Measurements from ENCODE around the gene PEDS1.

The PEDS1 gene

GRCh38 chr20:50129662-50130355 is 23.7 kb downstream of the PEDS1 start:
- Histone ChIP-seq H3K79me2 (ENCODE audit: insufficient read depth, low read length) (no peaks in the 10 kb centered on the region), H3F3A (ENCODE audit: insufficient read depth, low read length) (no peaks in the 10 kb centered on the region), H3K4me3 (ENCODE audit: low read depth, low read length, poor library complexity, severe bottlenecking) (no peak overlapping the region), H3K4me1 (ENCODE audit: insufficient read depth, low read length, severe bottlenecking) (no peaks in the 10 kb centered on the region), H2AFZ (ENCODE audit: low read length) (no peak overlapping the region), H3K9me3 (ENCODE audit: low read length) (no peaks in the 10 kb centered on the region), H3K27ac (ENCODE audit: low read depth, low read length, poor library complexity, severe bottlenecking) (no peak overlapping the region), H3K9ac (ENCODE audit: low read length) (no peak overlapping the region), H3K27me3 (ENCODE audit: insufficient read depth, low read length) (no peaks in the 10 kb centered on the region), H4K20me1 (ENCODE audit: insufficient read depth, low read length) (no peaks in the 10 kb centered on the region), H3K4me2 (ENCODE audit: low read length) (no peak overlapping the region), H3K9me2 (ENCODE audit: low read depth, low read length) (no peaks in the 10 kb centered on the region), H3K36me3 (ENCODE audit: insufficient read depth, low read length) (peaks cover 69% of the 10 kb centered on the region; the same call in 1 of the 2 replicates)
- TF ChIP-seq CTCF (IDR thresholded peaks at IDR 0.05; ENCODE audit: low read length) (no peak), EZH2 (IDR thresholded peaks at IDR 0.05; ENCODE audit: borderline replicate concordance, low read length) (no peak)

- TF ChIP-seq EZH2 (IDR thresholded peaks at IDR 0.05; ENCODE audit: borderline replicate concordance, low read length) (no peak), CTCF (IDR thresholded peaks at IDR 0.05; ENCODE audit: low read length) (no peak)
- no peak overlapping the region for H3K27ac ChIP-seq (ENCODE audit: low read depth, low read length, poor library complexity, severe bottlenecking)
- H3K4me3 ChIP-seq (ENCODE audit: low read depth, low read length, poor library complexity, severe bottlenecking), result no peak overlapping the region
- no peak overlapping the region for H2AFZ ChIP-seq (ENCODE audit: low read length)
- no peaks in the 10 kb centered on the region for H3K79me2 ChIP-seq (ENCODE audit: insufficient read depth, low read length)
- peaks cover 68% of the 10 kb centered on the region; the same call in 1 of the 2 replicates for H3K36me3 ChIP-seq (ENCODE audit: insufficient read depth, low read length)
- no peaks in the 10 kb centered on the region for H3F3A ChIP-seq (ENCODE audit: insufficient read depth, low read length)
- no peaks in the 10 kb centered on the region for H3K27me3 ChIP-seq (ENCODE audit: insufficient read depth, low read length)
- H3K9me3 ChIP-seq (ENCODE audit: low read length), result no peaks in the 10 kb centered on the region
- no peaks in the 10 kb centered on the region for H3K9me2 ChIP-seq (ENCODE audit: low read depth, low read length)
- no peak overlapping the region for H3K9ac ChIP-seq (ENCODE audit: low read length)
- no peaks in the 10 kb centered on the region for H4K20me1 ChIP-seq (ENCODE audit: insufficient read depth, low read length)
- H3K4me1 ChIP-seq (ENCODE audit: insufficient read depth, low read length, severe bottlenecking), result no peaks in the 10 kb centered on the region
- H3K4me2 ChIP-seq (ENCODE audit: low read length), result no peak overlapping the region
These were observed 25.0 kb downstream of the PEDS1 start for GRCh38 chr20:50128520-50128905.

DNA sequence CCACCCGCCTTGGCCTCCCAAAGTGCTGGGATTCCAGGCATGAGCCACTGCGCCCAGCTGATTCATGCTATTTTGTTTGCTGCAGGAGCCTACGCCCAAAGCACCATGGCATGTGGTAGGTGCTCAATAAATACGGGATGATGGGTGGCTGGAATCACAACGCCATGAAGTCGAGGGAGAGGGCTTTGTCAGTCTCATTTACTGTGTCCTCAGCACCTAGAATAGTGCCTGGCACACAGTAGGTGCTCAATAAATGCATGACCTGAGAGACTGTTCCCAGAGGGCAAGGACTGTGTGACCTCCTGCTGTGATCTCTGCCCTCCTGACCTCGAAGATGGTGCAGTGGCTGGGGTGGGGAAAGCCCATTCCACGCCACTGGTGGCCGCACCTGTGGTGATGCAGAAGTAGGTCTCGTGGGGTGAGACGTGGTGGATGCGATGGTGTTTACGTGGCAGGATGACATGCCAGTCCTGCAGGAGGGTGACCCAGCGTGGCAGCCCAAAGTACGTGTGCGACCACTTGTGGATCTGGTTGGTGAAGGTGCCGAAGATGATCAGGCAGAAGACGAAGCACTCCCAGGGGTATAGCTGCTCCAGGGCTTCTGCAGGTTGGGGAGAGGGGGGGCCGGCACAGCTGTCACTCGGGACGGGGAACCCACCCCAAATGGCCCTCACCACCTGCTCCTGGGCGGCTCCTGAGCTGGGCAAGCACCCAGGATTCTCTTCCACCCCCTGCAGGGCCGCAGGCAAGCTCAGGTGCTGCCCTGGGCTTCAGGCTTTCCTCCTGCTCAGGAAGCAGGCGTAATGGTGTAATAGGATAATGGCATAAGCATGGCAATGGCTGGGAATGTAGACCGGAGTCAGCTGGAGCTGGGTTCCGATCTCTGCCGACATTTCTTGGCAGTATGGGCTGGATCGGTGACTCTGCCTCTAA is 25.7 kb downstream of the PEDS1 start:
- H3K9ac ChIP-seq (ENCODE audit: low read length), result no peak overlapping the region
- no peaks in the 10 kb centered on the region for H4K20me1 ChIP-seq (ENCODE audit: insufficient read depth, low read length)
- no peaks in the 10 kb centered on the region for H3K27me3 ChIP-seq (ENCODE audit: insufficient read depth, low read length)
- H2AFZ ChIP-seq (ENCODE audit: low read length), result no peak overlapping the region
- H3F3A ChIP-seq (ENCODE audit: insufficient read depth, low read length), result no peaks in the 10 kb centered on the region
- H3K9me2 ChIP-seq (ENCODE audit: low read depth, low read length), result no peaks in the 10 kb centered on the region
- no peak overlapping the region for H3K4me3 ChIP-seq (ENCODE audit: low read depth, low read length, poor library complexity, severe bottlenecking)
- H3K4me1 ChIP-seq (ENCODE audit: insufficient read depth, low read length, severe bottlenecking), result no peaks in the 10 kb centered on the region
- peaks cover 62% of the 10 kb centered on the region; the same call in 1 of the 2 replicates for H3K36me3 ChIP-seq (ENCODE audit: insufficient read depth, low read length)
- no peaks in the 10 kb centered on the region for H3K9me3 ChIP-seq (ENCODE audit: low read length)
- TF ChIP-seq EZH2 (IDR thresholded peaks at IDR 0.05; ENCODE audit: borderline replicate concordance, low read length) (no peak), CTCF (IDR thresholded peaks at IDR 0.05; ENCODE audit: low read length) (no peak)
- no peaks in the 10 kb centered on the region for H3K79me2 ChIP-seq (ENCODE audit: insufficient read depth, low read length)
- no peak overlapping the region for H3K4me2 ChIP-seq (ENCODE audit: low read length)
- H3K27ac ChIP-seq (ENCODE audit: low read depth, low read length, poor library complexity, severe bottlenecking), result no peak overlapping the region

Data from OCI-LY1 (cell line).